ENCODE measurements around the gene TKT.

Gene TKT

GRCh38 chr3:53181024-53181371, 74.8 kb downstream of the TKT start:
- no peak overlapping the region for H3K4me3 ChIP-seq (ENCODE audit: low read depth, low read length)
- no peak for DNase-seq (ENCODE audit: low read depth)
- no peak for TF ChIP-seq CTCF (IDR thresholded peaks at IDR 0.05; ENCODE audit: insufficient read depth, low read depth, low read length, missing control alignments)

- TF ChIP-seq CTCF (IDR thresholded peaks at IDR 0.05; ENCODE audit: insufficient read depth, low read depth, low read length, missing control alignments): no peak
- H3K4me3 ChIP-seq (ENCODE audit: low read depth, low read length): peak overlapping the region; percentile 18
- DNase-seq (ENCODE audit: low read depth): peak; percentile 91
Observed at GRCh38 chr3:53180305-53181023, 75.4 kb downstream of the TKT start.

- no peak overlapping the region for H3K4me3 ChIP-seq (ENCODE audit: low read depth, low read length)
- no peak for TF ChIP-seq CTCF (IDR thresholded peaks at IDR 0.05; ENCODE audit: insufficient read depth, low read depth, low read length, missing control alignments)
- DNase-seq (ENCODE audit: low read depth): no peak
Observed at GRCh38 chr3:53179580-53179979, 76.2 kb downstream of the TKT start.

GRCh38 chr3:53178246-53178645, 77.6 kb downstream of the TKT start:
- TF ChIP-seq CTCF (IDR thresholded peaks at IDR 0.05; ENCODE audit: insufficient read depth, low read depth, low read length, missing control alignments): no peak
- H3K4me3 ChIP-seq (ENCODE audit: low read depth, low read length): no peak overlapping the region
- no peak for DNase-seq (ENCODE audit: low read depth)

GRCh38 chr3:53175613-53176540, 79.9 kb downstream of the TKT start:
- H3K4me3 ChIP-seq (ENCODE audit: low read depth, low read length): no peak overlapping the region
- no peak for TF ChIP-seq CTCF (IDR thresholded peaks at IDR 0.05; ENCODE audit: insufficient read depth, low read depth, low read length, missing control alignments)
- DNase-seq (ENCODE audit: low read depth): no peak

Data from GM12865 (cell line).